H1 (cell line): ENCODE results near the gene PPRC1. TPM values are rescaled to one million over a fixed set of nuclear protein-coding genes. Genes with fewer than 3 reads are reported as not detected.
A peak's percentile ranks its signal among the peaks of the same experiment; 100 is the strongest.

Source experiments
- CTCF ChIA-PET: fragments of 300-600 bp; sonication (Branson Sonifier 250); formaldehyde crosslinking; loops from one replicate; lab custom pipeline; 2021; ENCODE audit not compliant: partially characterized antibody; lab: Charles Lee
- POLR2A ChIA-PET: fragments of 300-600 bp; sonication (Branson Sonifier 250); formaldehyde crosslinking; loops from one replicate; lab custom pipeline; 2021; ENCODE audit warnings: inconsistent platforms; ENCODE audit not compliant: partially characterized antibody; lab: Charles Lee
- DNase-seq, 2 experiments: peaks; one replicate each; pipeline versions ENCODE4 v3.0.0 to v3.0.0-alpha.2; 2010 to 2022; ENCODE audit warnings: low spot score in 2 of 2, low read depth in 1 of 2, mixed read lengths in 1 of 2
- FAIRE-seq: peaks from 2 replicates; lab custom pipeline; 2011; peaks lifted over from hg19 to GRCh38; lab: Jason Lieb, UNC
- H2AFZ ChIP-seq: 2 replicates; pipeline ENCODE4 v1.8.1; 2012; ENCODE audit warnings: low read length, inconsistent platforms
- H2AK5ac ChIP-seq: 2 replicates; pipeline ENCODE4 v1.6.1; 2013; ENCODE audit warnings: low read depth, low read length
- H2BK120ac ChIP-seq: replicated peaks from 2 replicates; pipeline ENCODE3; 2013; ENCODE audit warnings: low read depth, low read length, inconsistent platforms
- H2BK12ac ChIP-seq: 2 replicates; pipeline ENCODE4 v1.6.1; 2013; ENCODE audit warnings: low read depth, low read length
- H2BK15ac ChIP-seq: 2 replicates; pipeline ENCODE4 v1.6.1; 2013; ENCODE audit warnings: low read length
- H2BK20ac ChIP-seq: 2 replicates; pipeline ENCODE4 v1.6.1; 2013; ENCODE audit warnings: low read length
- H2BK5ac ChIP-seq: 2 replicates; pipeline ENCODE4 v1.6.1; 2013; ENCODE audit warnings: low read depth, low read length
- H3K14ac ChIP-seq: 2 replicates; pipeline ENCODE4 v1.6.1; 2013; ENCODE audit warnings: inconsistent platforms; ENCODE audit not compliant: insufficient read length
- H3K18ac ChIP-seq: 2 replicates; pipeline ENCODE4 v1.6.1; 2013; ENCODE audit warnings: low read length; ENCODE audit errors: extremely low read depth
- H3K23ac ChIP-seq: 2 replicates; pipeline ENCODE4 v1.6.1; 2013; ENCODE audit warnings: inconsistent platforms; ENCODE audit not compliant: insufficient read length
- H3K23me2 ChIP-seq: 2 replicates; pipeline ENCODE4 v1.6.1; 2013; ENCODE audit warnings: low read depth, low read length
- H3K27ac ChIP-seq: 2 replicates; pipeline ENCODE4 v1.6.1; 2011; ENCODE audit warnings: low read depth, low read length, inconsistent platforms
- H3K27me3 ChIP-seq, 4 experiments: replicated peaks in 1 of 4; 1 replicate in 1 of 4; 2 replicates in 3 of 4; pipeline versions ENCODE4 v1.6.1 to v1.8.1; 2011 to 2013; ENCODE audit warnings: low read length in 3 of 4, mild to moderate bottlenecking in 3 of 4, inconsistent platforms in 2 of 4, mixed read lengths in 2 of 4, moderate library complexity in 1 of 4; ENCODE audit not compliant: control insufficient read depth in 3 of 4, insufficient read depth in 3 of 4; ENCODE audit errors: extremely low read depth in 1 of 4
- H3K36me3 ChIP-seq, 4 experiments: 2 replicates each; pipeline versions ENCODE4 v1.6.1 to v1.8.1; 2011 to 2013; ENCODE audit warnings: mild to moderate bottlenecking in 4 of 4, low read length in 3 of 4, moderate library complexity in 2 of 4, control low read depth in 1 of 4, inconsistent platforms in 1 of 4; ENCODE audit not compliant: insufficient read depth in 4 of 4, control insufficient read depth in 2 of 4
- H3K4ac ChIP-seq: replicated peaks from 2 replicates; pipeline ENCODE3; 2013; ENCODE audit warnings: low read length, low read depth, mixed read lengths, inconsistent platforms; ENCODE audit not compliant: insufficient read length
- H3K4me1 ChIP-seq, 4 experiments: replicated peaks in 1 of 4; 1 replicate in 1 of 4; 2 replicates in 3 of 4; pipeline versions ENCODE4 v1.6.1 to v1.8.1; 2011 to 2013; ENCODE audit warnings: low read length in 3 of 4, inconsistent platforms in 2 of 4, mixed read lengths in 1 of 4; ENCODE audit not compliant: insufficient read depth in 4 of 4, control insufficient read depth in 3 of 4
- H3K4me2 ChIP-seq, 2 experiments: 2 replicates each; pipeline versions ENCODE4 v1.6.1 to v1.8.1; 2011 to 2013; ENCODE audit warnings: low read depth in 2 of 2, low read length in 2 of 2, control low read depth in 1 of 2, inconsistent platforms in 1 of 2, mild to moderate bottlenecking in 1 of 2; ENCODE audit not compliant: insufficient read depth in 1 of 2
- H3K4me3 ChIP-seq, 4 experiments: fragments of 200-600, 300-600 bp in 1 of 4; sonication (generic), shearing (Covaris generic), sonication (Bioruptor Twin) in 1 of 4; 2 replicates each; pipeline versions ENCODE4 v1.5.1 to v1.8.1; 2011 to 2016; ENCODE audit warnings: low read length in 4 of 4, low read depth in 3 of 4, control low read depth in 2 of 4, inconsistent platforms in 2 of 4, mild to moderate bottlenecking in 2 of 4, mixed read lengths in 1 of 4, moderate library complexity in 1 of 4; ENCODE audit not compliant: insufficient read depth in 2 of 4; ENCODE audit errors: extremely low read depth in 1 of 4
- H3K56ac ChIP-seq: replicated peaks from 2 replicates; pipeline ENCODE3; 2013; ENCODE audit warnings: low read depth, mild to moderate bottlenecking, mixed read lengths, low read length, inconsistent platforms; ENCODE audit not compliant: insufficient read length
- H3K79me1 ChIP-seq: 2 replicates; pipeline ENCODE4 v1.6.1; 2013; ENCODE audit warnings: low read depth, low read length, control low read depth
- H3K79me2 ChIP-seq, 2 experiments: 2 replicates each; pipeline versions ENCODE4 v1.6.1 to v1.8.1; 2012 to 2013; ENCODE audit warnings: low read length in 2 of 2, mild to moderate bottlenecking in 2 of 2, inconsistent platforms in 1 of 2; ENCODE audit not compliant: insufficient read depth in 2 of 2, control insufficient read depth in 1 of 2
- H3K9ac ChIP-seq, 4 experiments: replicated peaks in 1 of 4; 1 replicate in 1 of 4; 2 replicates in 3 of 4; pipeline versions ENCODE4 v1.6.1 to v1.8.1; 2011 to 2013; ENCODE audit warnings: low read depth in 3 of 4, low read length in 3 of 4, control low read depth in 2 of 4, mild to moderate bottlenecking in 2 of 4, moderate library complexity in 2 of 4, inconsistent platforms in 1 of 4; ENCODE audit errors: extremely low read depth in 1 of 4
- H3K9me3 ChIP-seq, 2 experiments: 2 replicates each; pipeline versions ENCODE4 v1.6.1 to v1.8.1; 2012 to 2013; ENCODE audit warnings: mild to moderate bottlenecking in 2 of 2, moderate library complexity in 2 of 2, control low read depth in 1 of 2, inconsistent platforms in 1 of 2, low read depth in 1 of 2, low read length in 1 of 2, mixed read lengths in 1 of 2; ENCODE audit not compliant: insufficient read depth in 2 of 2
- H4K20me1 ChIP-seq, 2 experiments: replicated peaks in 1 of 2; 2 replicates each; pipeline versions ENCODE3 to v1.8.1; 2011 to 2013; ENCODE audit warnings: inconsistent platforms in 2 of 2, low read length in 2 of 2, mild to moderate bottlenecking in 1 of 2; ENCODE audit not compliant: insufficient read depth in 2 of 2, control insufficient read depth in 1 of 2
- H4K5ac ChIP-seq: 2 replicates; pipeline ENCODE4 v1.6.1; 2013; ENCODE audit warnings: low read length, low read depth, mixed read lengths, inconsistent platforms; ENCODE audit not compliant: insufficient read length
- H4K8ac ChIP-seq: 2 replicates; pipeline ENCODE4 v1.8.0; 2013; ENCODE audit warnings: mild to moderate bottlenecking, moderate library complexity, low read length, inconsistent platforms; ENCODE audit not compliant: insufficient read depth; ENCODE audit errors: extremely low read depth
- H4K91ac ChIP-seq: replicated peaks from 2 replicates; pipeline ENCODE3; 2013; ENCODE audit warnings: low read length, mixed read lengths, inconsistent platforms; ENCODE audit not compliant: insufficient read length
- ASH2L ChIP-seq: fragments of 200-600, 300-600 bp; sonication (generic); IDR thresholded peaks from one replicate; pipeline ENCODE4 v1.7.1; 2017; ENCODE audit warnings: low read length
- BRCA1 ChIP-seq: IDR thresholded peaks from 2 replicates; pipeline ENCODE4 v1.6.1; 2012; ENCODE audit warnings: low read depth, low read length, improper control_type of control experiment
- CEBPB ChIP-seq: IDR thresholded peaks from 2 replicates; pipeline ENCODE4 v1.6.1; 2012; ENCODE audit warnings: low read depth, low read length
- CREB1 ChIP-seq: IDR thresholded peaks from 2 replicates; pipeline ENCODE4 v1.6.1; 2012; ENCODE audit warnings: inconsistent platforms
- CTCF ChIP-seq, 3 experiments: IDR thresholded peaks; 1 replicate in 2 of 3; 2 replicates in 1 of 3; pipeline versions ENCODE4 v1.5.1 to v1.6.1; 2011; ENCODE audit warnings: low read length in 3 of 3, mild to moderate bottlenecking in 3 of 3, inconsistent platforms in 2 of 3, low read depth in 1 of 3, moderate library complexity in 1 of 3; ENCODE audit not compliant: insufficient read depth in 1 of 3; ENCODE audit errors: control extremely low read depth in 1 of 3
- GTF2F1 ChIP-seq: IDR thresholded peaks from 2 replicates; pipeline ENCODE4 v1.6.1; 2012; ENCODE audit warnings: low read depth, low read length, improper control_type of control experiment, borderline replicate concordance
- KDM4A ChIP-seq: IDR thresholded peaks from one replicate; pipeline ENCODE4 v1.7.1; 2012; ENCODE audit warnings: low read depth, mild to moderate bottlenecking, moderate library complexity, low read length, inconsistent platforms; ENCODE audit not compliant: severe bottlenecking
- POLR2A ChIP-seq, 2 experiments: IDR thresholded peaks; 1 replicate in 1 of 2; 2 replicates in 1 of 2; pipeline ENCODE4 v1.6.1; 2011; ENCODE audit warnings: low read depth in 2 of 2, low read length in 2 of 2, mild to moderate bottlenecking in 2 of 2; ENCODE audit errors: control extremely low read depth in 1 of 2
- SP2 ChIP-seq: IDR thresholded peaks from 2 replicates; pipeline ENCODE4 v1.6.1; 2012; ENCODE audit warnings: mild to moderate bottlenecking, low read length, inconsistent platforms
- TAF1 ChIP-seq: IDR thresholded peaks from 2 replicates; pipeline ENCODE4 v1.6.1; 2011; ENCODE audit warnings: mild to moderate bottlenecking, low read depth, low read length
- WGBS, 2 experiments: shearing (Covaris generic) in 1 of 2; methylation state at CpG; one replicate each; pipeline versions ENCODE4 v1.1.6 to v1.1.7; 2013 to 2015; ENCODE audit warnings: low lambda C conversion rate in 2 of 2, mixed read lengths in 2 of 2, inconsistent platforms in 1 of 2, low coverage in 1 of 2, missing lambda C conversion rate in 1 of 2; ENCODE audit not compliant: insufficient replicate concordance in 2 of 2, insufficient coverage in 1 of 2, insufficient read length in 1 of 2; ENCODE audit errors: extremely low coverage in 1 of 2, missing lambda C conversion rate in 1 of 2; 5-methylcytosine and 5-hydroxymethylcytosine counted together
- polyA plus RNA-seq, 7 experiments: library from polyadenylated mRNA; depleted of rRNA in 3 of 7; stranded (reverse) in 5 of 7; unstranded in 2 of 7; fragments of >200 nt in 5 of 7; fragments of 200-250 nt in 2 of 7; gene quantifications; 1 replicate in 5 of 7; 2 replicates in 1 of 7; 4 replicates in 1 of 7; pipeline versions ENCODE4 v1.2.1 to v1.2.3, GENCODE V29; 2011 to 2013; ENCODE audit warnings: missing spikeins in 2 of 7, mixed read lengths in 2 of 7
- total RNA-seq: library from RNA; stranded (reverse); fragmentation: NEBNext Ultra II Directional; extraction: Animal tissue kit (Norgen Biotek cat#: 25700); gene quantifications from 2 replicates; pipeline ENCODE4 v1.2.1, GENCODE V29; 2021

Gene PPRC1
- total and polyA plus RNA-seq, 2 of the 8 experiments (the other 6 are each of a cell fraction or from before 2014, with no cell fraction given) = 46.5 to 88.4 TPM

GRCh38 chr10:102119417-102120141 is 13.3 kb upstream of the PPRC1 start:
- Histone ChIP-seq H3K4me1 (peaks cover 22 to 53% (median 33%) of the 10 kb centered on the region in 4 experiments), H3K79me1 (peaks cover 3% of the 10 kb centered on the region; the same call in 1 of the 2 replicates), H3K9me3 (no peaks in the 10 kb centered on the region), H3K4me3 (peak overlapping the region; percentile 80 to 93 (median 84)), H2AFZ (no peak overlapping the region), H2BK5ac (peak overlapping the region; percentile 98), H3K27ac (peak overlapping the region; percentile 88), H2BK12ac (0 out of 2 replicates have a peak overlapping the region, but pooled peaks have one; percentile 84), H2BK15ac (no peak overlapping the region; the same call in 1 of the 2 replicates), H3K79me2 (peaks cover 8 to 41% of the 10 kb centered on the region in 2 experiments), H3K4ac (no peak overlapping the region), H3K4me2 (peak overlapping the region; percentile 65 to 94), H4K91ac (peak overlapping the region; percentile 79), H3K27me3 (no peaks in the 10 kb centered on the region), H3K23ac (no peak overlapping the region), H3K36me3 (no peaks in the 10 kb centered on the region), H4K20me1 (peaks cover 0 to 3% of the 10 kb centered on the region in 2 experiments), H4K8ac (peak overlapping the region; percentile 86), H3K9ac (peak overlapping the region; percentile 71 to 84 (median 74)), H4K5ac (peak overlapping the region; percentile 70), H3K18ac (peak overlapping the region; percentile 89), H2BK20ac (0 out of 2 replicates have a peak overlapping the region, but pooled peaks have one; percentile 36), H3K23me2 (peaks cover 21% of the 10 kb centered on the region), H3K14ac (no peak overlapping the region), H2BK120ac (no peak overlapping the region), H3K56ac (peak overlapping the region; percentile 71), H2AK5ac (peak overlapping the region; percentile 78; the same call in 1 of the 2 replicates)
- FAIRE-seq (no peak), DNase-seq (peak in 1 of 2 experiments; percentile 73)
- WGBS, 2 experiments = 4% methylated on average over 14 of the region's 22 CpGs; no CpG with 5 or more reads in 1 of the 2 experiments
- ChIA-PET CTCF (interaction anchor here (0.5 to 1.9 kb wide), 5 partner anchors 8 to 265 kb away, joined by 3 to 5 read pairs (median 4); no protein-coding TSS in a partner anchor), POLR2A (interaction anchor here (0.8 to 4.0 kb wide), 18 partner anchors 8 to 527 kb away, joined by 3 to 37 read pairs (median 4); partner anchors contain the start of genes ARMH3, NOLC1 and PPRC1)
- peak; percentile 6 for TF ChIP-seq ASH2L
- peak; percentile 7; the same call in 1 of the 2 replicates for TF ChIP-seq TAF1
- no peak for TF ChIP-seq CTCF (IDR thresholded peaks at IDR 0.05; ENCODE audit: control extremely low read depth in 1 of 3, insufficient read depth in 1 of 3, low read depth in 1 of 3, low read length in 3 of 3)
- peak; percentile 15 for TF ChIP-seq KDM4A
- peak in 1 of 2 experiments; percentile 56; a peak in 1 of 3 replicates for TF ChIP-seq POLR2A (IDR thresholded peaks at IDR 0.05; ENCODE audit: control extremely low read depth in 1 of 2, low read depth in 2 of 2, low read length in 2 of 2)
- TF ChIP-seq SP2 = no peak
- no peak for TF ChIP-seq GTF2F1
- no peak for TF ChIP-seq CEBPB
- TF ChIP-seq BRCA1 = no peak
- no peak for TF ChIP-seq CREB1
